Skeletal muscle tissue (tissue), 4 donors: ENCODE results near the gene GPATCH4. TPM values are rescaled to one million over a fixed set of nuclear protein-coding genes. Genes with fewer than 3 reads are reported as not detected.
A peak's percentile ranks its signal among the peaks of the same experiment; 100 is the strongest.
"Not testable (repeated sequence)": the region's sequence is repeated elsewhere in the genome, so short reads cannot be mapped to it uniquely, and the experiment has no call there.

ENCODE experiments used
- H3K27ac ChIP-seq: one replicate; pipeline ENCODE4 v1.7.0; 2013; ENCODE audit warnings: mild to moderate bottlenecking, low read depth, low read length, inconsistent platforms
- H3K27me3 ChIP-seq, 3 donors: one replicate each; pipeline ENCODE4 v1.7.0; 2013; ENCODE audit warnings: low read length in 3 of 3; ENCODE audit not compliant: control insufficient read depth in 3 of 3, insufficient read depth in 3 of 3
- H3K36me3 ChIP-seq, 3 donors: one replicate each; pipeline ENCODE4 v1.7.0; 2013; ENCODE audit warnings: low read length in 3 of 3; ENCODE audit not compliant: control insufficient read depth in 3 of 3, insufficient read depth in 3 of 3
- H3K4me1 ChIP-seq, 3 donors: one replicate each; pipeline ENCODE4 v1.7.0; 2013; ENCODE audit warnings: low read length in 3 of 3, mild to moderate bottlenecking in 3 of 3; ENCODE audit not compliant: control insufficient read depth in 3 of 3, insufficient read depth in 3 of 3
- H3K4me3 ChIP-seq, 3 donors: one replicate each; pipeline ENCODE4 v1.7.0; 2013; ENCODE audit warnings: low read length in 3 of 3
- H3K9ac ChIP-seq, 3 donors: one replicate each; pipeline ENCODE4 v1.7.0; 2013; ENCODE audit warnings: low read length in 3 of 3, mild to moderate bottlenecking in 3 of 3, moderate library complexity in 2 of 3, low read depth in 1 of 3
- H3K9me3 ChIP-seq, 3 donors: one replicate each; pipeline ENCODE4 v1.7.0; 2013; ENCODE audit warnings: low read length in 3 of 3; ENCODE audit not compliant: control insufficient read depth in 3 of 3
- total RNA-seq: library from RNA; depleted of rRNA; stranded (reverse); fragments of >200 nt; gene quantifications from one replicate; pipeline ENCODE4 v1.2.3, GENCODE V29; 2014
- donor health status: Osteomylitis.

The GPATCH4 gene
- total RNA-seq, 1 donor from 2014 or later: 10.4 TPM

- no peaks in the 10 kb centered on the region for H3K27me3 ChIP-seq
- H3K4me3 ChIP-seq: no peak overlapping the region
- H3K36me3 ChIP-seq: no peaks in the 10 kb centered on the region
- no peak overlapping the region for H3K27ac ChIP-seq
- H3K9me3 ChIP-seq: no peaks in the 10 kb centered on the region
- H3K4me1 ChIP-seq: peaks cover 0 to 9% (median 0%) of the 10 kb centered on the region in 3 donors
- no peak overlapping the region for H3K9ac ChIP-seq
These were observed 47.3 kb downstream of the GPATCH4 start for GRCh38 chr1:156553860-156554485.

- not testable (repeated sequence) for H3K27me3 ChIP-seq, H3K27ac ChIP-seq, H3K9ac ChIP-seq, H3K4me1 ChIP-seq, H3K9me3 ChIP-seq, H3K4me3 ChIP-seq, H3K36me3 ChIP-seq
These were observed 48.3 kb downstream of the GPATCH4 start for GRCh38 chr1:156552937-156553336.

- Histone ChIP-seq H3K4me1 (peaks cover 2 to 9% (median 3%) of the 10 kb centered on the region in 3 donors), H3K36me3 (no peaks in the 10 kb centered on the region), H3K27me3 (no peaks in the 10 kb centered on the region), H3K9me3 (no peaks in the 10 kb centered on the region), H3K27ac (no peak overlapping the region), H3K9ac (no peak overlapping the region), H3K4me3 (no peak overlapping the region)
These were observed 48.8 kb downstream of the GPATCH4 start for GRCh38 chr1:156552518-156552917.

GRCh38 chr1:156551869-156552268, 49.4 kb downstream of the GPATCH4 start:
- Histone ChIP-seq H3K36me3 (no peaks in the 10 kb centered on the region), H3K27ac (no peak overlapping the region), H3K9me3 (no peaks in the 10 kb centered on the region), H3K9ac (no peak overlapping the region), H3K4me3 (no peak overlapping the region), H3K4me1 (peaks cover 5 to 9% (median 7%) of the 10 kb centered on the region in 3 donors), H3K27me3 (no peaks in the 10 kb centered on the region)

GRCh38 chr1:156551066-156551643, 50.1 kb downstream of the GPATCH4 start:
- H3K36me3 ChIP-seq: no peaks in the 10 kb centered on the region

DNA sequence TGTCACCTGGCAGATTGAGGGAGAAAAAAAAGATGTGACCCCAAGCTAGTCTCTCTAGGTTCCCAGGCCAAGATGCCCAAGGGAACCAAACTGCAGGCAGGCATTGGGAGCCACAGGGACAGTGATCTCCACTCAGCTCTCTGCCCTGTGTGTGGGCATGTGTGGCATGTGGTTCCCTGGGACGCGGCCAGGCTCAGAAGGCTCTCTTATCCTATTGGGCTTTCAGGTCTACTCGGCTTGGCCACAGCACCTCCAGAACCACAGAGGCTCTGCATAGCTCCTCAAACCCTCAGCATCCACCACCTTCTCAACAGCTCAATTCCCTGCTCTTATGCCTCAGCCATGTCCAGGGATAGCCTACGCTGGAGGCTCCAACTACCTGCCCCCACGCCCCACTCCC, 50.9 kb downstream of the GPATCH4 start:
- Histone ChIP-seq H3K9me3 (no peaks in the 10 kb centered on the region), H3K36me3 (no peaks in the 10 kb centered on the region), H3K9ac (no peak overlapping the region), H3K27ac (no peak overlapping the region), H3K27me3 (no peaks in the 10 kb centered on the region), H3K4me3 (no peak overlapping the region), H3K4me1 (peaks cover 5 to 7% (median 7%) of the 10 kb centered on the region in 3 donors)

More at GRCh38 chr1:156551066-156551643, 50.1 kb downstream of the GPATCH4 start:
- H3K4me1 ChIP-seq: peaks cover 5 to 7% (median 7%) of the 10 kb centered on the region in 3 donors
- no peak overlapping the region for H3K4me3 ChIP-seq
- H3K9me3 ChIP-seq: no peaks in the 10 kb centered on the region
- no peak overlapping the region for H3K27ac ChIP-seq
- no peak overlapping the region for H3K9ac ChIP-seq
- no peaks in the 10 kb centered on the region for H3K27me3 ChIP-seq

GRCh38 chr1:156549831-156550230, 51.4 kb downstream of the GPATCH4 start:
- Histone ChIP-seq H3K27me3 (no peaks in the 10 kb centered on the region), H3K9me3 (no peaks in the 10 kb centered on the region), H3K9ac (peak overlapping the region in 1 of 3 donors; percentile 17)

GRCh38 chr1:156549390-156549789, 51.9 kb downstream of the GPATCH4 start:
- no peaks in the 10 kb centered on the region for H3K27me3 ChIP-seq
- no peaks in the 10 kb centered on the region for H3K9me3 ChIP-seq
- H3K4me3 ChIP-seq: no peak overlapping the region
- no peak overlapping the region for H3K27ac ChIP-seq
- H3K9ac ChIP-seq: peak overlapping the region in 1 of 3 donors; percentile 54
- peaks cover 5 to 7% (median 7%) of the 10 kb centered on the region in 3 donors for H3K4me1 ChIP-seq
- no peaks in the 10 kb centered on the region for H3K36me3 ChIP-seq

More at GRCh38 chr1:156549831-156550230, 51.4 kb downstream of the GPATCH4 start:
- Histone ChIP-seq H3K4me1 (peaks cover 5 to 7% (median 7%) of the 10 kb centered on the region in 3 donors), H3K4me3 (no peak overlapping the region), H3K36me3 (no peaks in the 10 kb centered on the region), H3K27ac (no peak overlapping the region)

DNA sequence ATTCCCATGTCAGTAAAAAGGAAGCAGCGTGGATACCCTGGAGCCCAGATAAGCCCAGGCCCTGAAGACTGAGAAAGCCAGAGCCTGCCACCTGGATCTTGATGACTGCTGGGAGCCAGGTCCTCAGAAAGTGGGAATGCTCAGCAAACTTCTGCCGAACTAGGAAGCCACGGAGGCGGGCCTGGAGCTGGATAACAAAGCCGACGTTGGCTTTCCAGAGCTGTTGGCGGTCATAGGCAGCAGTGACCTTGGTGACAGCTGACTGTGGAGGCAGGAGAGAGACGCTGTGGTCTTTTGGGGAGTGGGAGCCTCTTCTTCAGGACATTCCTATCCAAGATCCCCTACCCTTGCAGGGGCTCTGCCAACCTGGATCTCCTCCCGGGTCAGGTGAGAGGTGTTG, 53.3 kb downstream of the GPATCH4 start:
- Histone ChIP-seq H3K36me3 (no peaks in the 10 kb centered on the region), H3K4me3 (no peak overlapping the region), H3K9ac (no peak overlapping the region), H3K4me1 (peaks cover 5 to 7% (median 7%) of the 10 kb centered on the region in 3 donors), H3K9me3 (no peaks in the 10 kb centered on the region), H3K27ac (no peak overlapping the region), H3K27me3 (no peaks in the 10 kb centered on the region)

- Histone ChIP-seq H3K9me3 (no peaks in the 10 kb centered on the region), H3K4me1 (peaks cover 5 to 7% (median 7%) of the 10 kb centered on the region in 3 donors), H3K9ac (no peak overlapping the region), H3K4me3 (no peak overlapping the region), H3K27me3 (no peaks in the 10 kb centered on the region), H3K36me3 (no peaks in the 10 kb centered on the region), H3K27ac (no peak overlapping the region)
These were observed 53.8 kb downstream of the GPATCH4 start for GRCh38 chr1:156547434-156547833.
